Muscle layer of colon (tissue), 2 donors: ENCODE results near the gene SPRR2E.
"Not testable (repeated sequence)": the region's sequence is repeated elsewhere in the genome, so short reads cannot be mapped to it uniquely, and the experiment has no call there.

Experiments
- H3K27ac ChIP-seq: one replicate; pipeline ENCODE4 v1.7.0; 2013; ENCODE audit warnings: low read depth, mild to moderate bottlenecking, low read length, moderate library complexity
- H3K27me3 ChIP-seq, 2 donors: one replicate each; pipeline ENCODE4 v1.7.0; 2013; ENCODE audit warnings: low read length in 2 of 2, mild to moderate bottlenecking in 2 of 2; ENCODE audit not compliant: insufficient read depth in 2 of 2, control insufficient read depth in 1 of 2
- H3K36me3 ChIP-seq: one replicate; pipeline ENCODE4 v1.7.0; 2013; ENCODE audit warnings: mild to moderate bottlenecking, low read length; ENCODE audit not compliant: insufficient read depth
- H3K4me1 ChIP-seq: one replicate; pipeline ENCODE4 v1.7.0; 2013; ENCODE audit warnings: mild to moderate bottlenecking, low read length; ENCODE audit not compliant: insufficient read depth
- H3K4me3 ChIP-seq, 2 donors: one replicate each; pipeline ENCODE4 v1.7.0; 2013; ENCODE audit warnings: low read length in 2 of 2, low read depth in 1 of 2, mild to moderate bottlenecking in 1 of 2, moderate library complexity in 1 of 2
- H3K9ac ChIP-seq: one replicate; pipeline ENCODE4 v1.7.0; 2013; ENCODE audit warnings: low read length
- H3K9me3 ChIP-seq: one replicate; pipeline ENCODE4 v1.7.0; 2013; ENCODE audit warnings: mild to moderate bottlenecking, low read length
- donor health status: abdominal sarcoma.
- donor health status: Adenocarcinoma of cecum.

SPRR2E gene

GRCh38 chr1:153094426-153094825, at the start of gene SPRR2E:
Gene SPRR2E (minus strand): TSS chr1:153094526. CDS start chr1:153093751, 775 bp downstream.
- no peak within 1 kb of the TSS for H3K27ac ChIP-seq
- no peak within 1 kb of the TSS for H3K4me3 ChIP-seq
- no peaks in the 10 kb centered on the region for H3K36me3 ChIP-seq
- H3K4me1 ChIP-seq: no peaks in the 10 kb centered on the region
- no peak within 1 kb of the TSS for H3K9ac ChIP-seq
- no peaks in the 10 kb centered on the region for H3K27me3 ChIP-seq
- H3K9me3 ChIP-seq: no peaks in the 10 kb centered on the region

GRCh38 chr1:153141377-153141776, 47.1 kb upstream of the SPRR2E start:
- no peaks in the 10 kb centered on the region for H3K27me3 ChIP-seq
- H3K9me3 ChIP-seq: no peaks in the 10 kb centered on the region
- no peak overlapping the region for H3K9ac ChIP-seq
- no peak overlapping the region for H3K4me3 ChIP-seq
- no peaks in the 10 kb centered on the region for H3K36me3 ChIP-seq
- H3K4me1 ChIP-seq: no peaks in the 10 kb centered on the region
- H3K27ac ChIP-seq: no peak overlapping the region

- Histone ChIP-seq H3K36me3 (no peaks in the 10 kb centered on the region), H3K27me3 (no peaks in the 10 kb centered on the region), H3K4me1 (no peaks in the 10 kb centered on the region), H3K9me3 (no peaks in the 10 kb centered on the region), H3K27ac (no peak overlapping the region), H3K4me3 (no peak overlapping the region), H3K9ac (no peak overlapping the region)
These were observed 46.2 kb upstream of the SPRR2E start for GRCh38 chr1:153140484-153140883.

GRCh38 chr1:153133743-153134142, 39.4 kb upstream of the SPRR2E start:
- Histone ChIP-seq H3K4me1 (no peaks in the 10 kb centered on the region), H3K27ac (no peak overlapping the region), H3K9me3 (no peaks in the 10 kb centered on the region), H3K9ac (no peak overlapping the region), H3K36me3 (no peaks in the 10 kb centered on the region), H3K4me3 (no peak overlapping the region), H3K27me3 (no peaks in the 10 kb centered on the region)

DNA sequence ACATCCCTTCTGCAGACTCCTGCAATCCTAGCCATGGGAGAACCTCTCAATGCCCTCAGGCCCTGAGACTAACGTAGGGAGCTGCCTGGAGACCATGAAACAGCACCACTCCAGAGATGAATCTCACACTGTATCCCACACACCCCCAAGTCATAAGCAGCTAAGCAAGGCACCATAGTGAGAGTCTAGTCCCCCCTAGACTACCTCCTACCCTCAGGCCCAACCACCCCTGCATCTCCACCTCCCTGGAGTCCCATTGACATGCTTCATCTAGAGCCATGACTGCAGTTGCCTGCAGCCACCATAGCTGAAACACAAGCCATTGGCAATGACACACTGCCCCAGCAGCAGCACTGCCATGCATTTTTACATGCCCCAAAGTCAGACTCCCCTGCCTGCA, 38.9 kb upstream of the SPRR2E start:
- no peak overlapping the region for H3K4me3 ChIP-seq
- no peaks in the 10 kb centered on the region for H3K27me3 ChIP-seq
- no peak overlapping the region for H3K9ac ChIP-seq
- no peak overlapping the region for H3K27ac ChIP-seq
- H3K4me1 ChIP-seq: no peaks in the 10 kb centered on the region
- H3K36me3 ChIP-seq: no peaks in the 10 kb centered on the region
- H3K9me3 ChIP-seq: no peaks in the 10 kb centered on the region

GRCh38 chr1:153128688-153129087, 34.4 kb upstream of the SPRR2E start:
- H3K9ac ChIP-seq, H3K4me1 ChIP-seq, H3K27me3 ChIP-seq, H3K4me3 ChIP-seq, H3K9me3 ChIP-seq, H3K36me3 ChIP-seq, H3K27ac ChIP-seq: not testable (repeated sequence)

DNA sequence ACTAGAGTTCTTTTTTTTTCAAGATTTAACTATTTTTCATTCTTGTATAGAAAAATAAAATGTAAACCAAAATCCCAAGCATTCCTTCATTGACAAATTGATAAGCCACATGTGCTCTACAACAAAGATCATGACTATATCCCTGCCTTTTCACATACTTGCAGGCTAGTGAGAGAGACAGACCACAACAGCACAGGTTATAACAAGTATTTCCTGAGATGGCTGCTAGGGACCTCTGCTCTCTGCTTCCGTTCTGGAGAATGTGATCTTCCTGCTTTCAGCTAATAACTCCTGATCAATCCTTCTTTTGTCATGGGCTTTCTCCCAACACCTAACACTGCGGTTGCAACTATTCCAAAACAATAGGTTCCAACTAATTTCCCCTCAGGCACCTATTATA, 33.0 kb upstream of the SPRR2E start:
- no peaks in the 10 kb centered on the region for H3K9me3 ChIP-seq
- H3K27ac ChIP-seq: no peak overlapping the region
- H3K36me3 ChIP-seq: no peaks in the 10 kb centered on the region
- H3K4me3 ChIP-seq: no peak overlapping the region
- no peaks in the 10 kb centered on the region for H3K27me3 ChIP-seq
- no peaks in the 10 kb centered on the region for H3K4me1 ChIP-seq
- no peak overlapping the region for H3K9ac ChIP-seq

DNA sequence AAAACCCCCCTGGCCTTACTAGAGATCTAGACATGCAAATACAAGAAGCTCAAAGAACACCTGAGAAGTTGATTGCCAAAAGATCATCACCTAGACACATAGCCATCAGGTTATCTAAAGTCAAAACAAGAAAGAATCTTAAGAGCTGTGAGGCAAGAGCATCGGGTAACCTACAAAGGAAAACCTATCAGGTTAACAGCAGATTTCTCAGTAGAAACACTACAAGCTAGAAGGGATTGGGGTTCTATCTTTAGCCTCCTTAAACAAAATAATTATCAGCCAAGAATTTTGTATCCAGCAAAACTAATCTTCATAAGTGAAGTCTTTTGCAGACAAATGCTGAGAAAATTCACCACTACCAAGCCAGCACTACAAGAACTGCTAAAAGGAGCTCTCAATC, 31.2 kb upstream of the SPRR2E start:
- Histone ChIP-seq H3K4me3 (no peak overlapping the region), H3K4me1 (no peaks in the 10 kb centered on the region), H3K27me3 (no peaks in the 10 kb centered on the region), H3K9me3 (no peaks in the 10 kb centered on the region), H3K36me3 (no peaks in the 10 kb centered on the region), H3K9ac (no peak overlapping the region), H3K27ac (no peak overlapping the region)

- not testable (repeated sequence) for H3K4me3 ChIP-seq, H3K9ac ChIP-seq, H3K36me3 ChIP-seq, H3K9me3 ChIP-seq, H3K27ac ChIP-seq, H3K4me1 ChIP-seq, H3K27me3 ChIP-seq
These were observed 29.5 kb upstream of the SPRR2E start for GRCh38 chr1:153123793-153124192.

- Histone ChIP-seq H3K9ac (no peak overlapping the region), H3K27ac (no peak overlapping the region), H3K9me3 (no peaks in the 10 kb centered on the region), H3K4me3 (no peak overlapping the region), H3K36me3 (no peaks in the 10 kb centered on the region), H3K4me1 (no peaks in the 10 kb centered on the region), H3K27me3 (no peaks in the 10 kb centered on the region)
These were observed 28.6 kb upstream of the SPRR2E start for GRCh38 chr1:153122831-153123421.

DNA sequence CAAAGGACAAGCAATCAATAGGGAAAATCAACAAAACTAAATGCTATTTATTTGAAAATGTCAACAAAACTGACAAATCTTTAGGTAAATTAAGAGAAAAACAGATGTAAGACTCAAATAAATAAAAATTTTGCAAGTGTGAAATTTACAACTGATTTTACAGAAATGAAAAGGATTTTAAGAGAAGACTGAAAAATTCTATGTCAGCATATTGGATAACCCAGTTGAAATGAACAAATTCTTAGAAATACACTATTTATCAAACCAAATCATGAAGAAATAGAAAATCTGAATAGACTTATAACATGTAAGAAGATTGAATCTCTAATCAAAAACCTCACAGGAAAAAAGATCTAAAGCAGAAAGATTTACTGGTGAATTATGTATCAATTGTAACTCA, 26.6 kb upstream of the SPRR2E start:
- no peaks in the 10 kb centered on the region for H3K36me3 ChIP-seq
- H3K27me3 ChIP-seq: no peaks in the 10 kb centered on the region
- H3K4me3 ChIP-seq: no peak overlapping the region
- H3K9me3 ChIP-seq: no peaks in the 10 kb centered on the region
- H3K27ac ChIP-seq: no peak overlapping the region
- no peak overlapping the region for H3K9ac ChIP-seq
- H3K4me1 ChIP-seq: no peaks in the 10 kb centered on the region

GRCh38 chr1:153119491-153119971, 25.2 kb upstream of the SPRR2E start:
- no peaks in the 10 kb centered on the region for H3K27me3 ChIP-seq
- H3K27ac ChIP-seq: no peak overlapping the region
- no peaks in the 10 kb centered on the region for H3K9me3 ChIP-seq
- no peak overlapping the region for H3K9ac ChIP-seq
- H3K4me1 ChIP-seq: no peaks in the 10 kb centered on the region
- no peak overlapping the region for H3K4me3 ChIP-seq
- no peaks in the 10 kb centered on the region for H3K36me3 ChIP-seq
